KMS-11 (cell line): ENCODE measurements around the gene LRRC47.

Source experiments
- H2AFZ ChIP-seq: fragments of 200-600 bp; sonication (generic); 2 replicates; pipeline ENCODE4 v1.6.1; 2016; ENCODE audit warnings: antibody characterized with exemption, mixed run types, low read depth
- H3K27ac ChIP-seq: fragments of 200-600 bp; sonication (generic); 2 replicates; pipeline ENCODE4 v1.6.1; 2016; ENCODE audit warnings: mild to moderate bottlenecking, mixed run types
- H3K27me3 ChIP-seq: fragments of 200-600 bp; sonication (generic); 2 replicates; pipeline ENCODE4 v1.6.1; 2017; ENCODE audit warnings: mild to moderate bottlenecking, low read depth, mixed run types, moderate library complexity; ENCODE audit not compliant: insufficient read depth
- H3K36me3 ChIP-seq: fragments of 200-600 bp; sonication (generic); 2 replicates; pipeline ENCODE4 v1.6.1; 2017; ENCODE audit warnings: mild to moderate bottlenecking, mixed run types; ENCODE audit not compliant: insufficient read depth
- H3K4me1 ChIP-seq: fragments of 200-600 bp; sonication (generic); 2 replicates; pipeline ENCODE4 v1.6.1; 2016; ENCODE audit warnings: mild to moderate bottlenecking, low read depth, mixed run types; ENCODE audit not compliant: poor library complexity, severe bottlenecking
- H3K4me2 ChIP-seq: fragments of 200-600 bp; sonication (generic); 2 replicates; pipeline ENCODE4 v1.7.0; 2016; ENCODE audit warnings: mild to moderate bottlenecking, mixed run types
- H3K4me3 ChIP-seq: fragments of 200-600 bp; sonication (generic); IDR thresholded peaks from 2 replicates; pipeline ENCODE4 v1.6.1; 2017; ENCODE audit warnings: low read depth, low read length, mixed read lengths; ENCODE audit not compliant: insufficient read depth
- H3K79me2 ChIP-seq: fragments of 200-600 bp; sonication (generic); 2 replicates; pipeline ENCODE4 v1.6.1; 2016; ENCODE audit warnings: low read depth, mixed run types; ENCODE audit not compliant: insufficient read depth
- H3K9ac ChIP-seq: fragments of 200-600 bp; sonication (generic); 2 replicates; pipeline ENCODE4 v1.6.1; 2016; ENCODE audit warnings: mild to moderate bottlenecking, mixed run types
- H4K20me1 ChIP-seq: fragments of 200-600 bp; sonication (generic); 2 replicates; pipeline ENCODE4 v1.6.1; 2016; ENCODE audit warnings: mild to moderate bottlenecking, mixed run types; ENCODE audit not compliant: insufficient read depth
- TF ChIP-seq, protein P1 (sequence below): fragments of 200-600 bp; sonication (generic); conservative IDR thresholded peaks from 2 replicates; pipeline ENCODE4 v1.6.1; 2017; ENCODE audit warnings: low read depth, mild to moderate bottlenecking, antibody characterized with exemption, low read length, moderate library complexity, mixed read lengths

Gene LRRC47

DNA sequence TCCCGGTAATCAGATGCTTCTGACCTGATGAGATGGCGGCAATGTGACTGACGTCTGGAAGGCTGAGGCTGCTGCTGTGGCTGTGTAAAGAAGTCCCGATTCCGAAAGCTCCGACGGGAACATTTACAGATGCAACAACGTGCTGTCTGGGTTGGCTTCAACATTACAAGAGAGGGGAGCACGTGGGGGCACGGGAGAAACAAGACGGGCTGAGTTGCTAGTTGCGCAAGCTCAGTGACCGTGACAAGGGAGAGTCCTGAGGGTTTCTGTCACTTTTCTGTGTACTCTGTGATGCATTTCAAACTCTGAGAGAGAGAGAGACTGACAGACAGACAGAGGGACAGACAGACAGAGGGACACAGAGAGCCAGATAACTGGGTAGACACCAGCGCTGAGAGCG, 25.6 kb upstream of the LRRC47 start:
- Histone ChIP-seq H2AFZ (no peak overlapping the region), H3K27me3 (no peaks in the 10 kb centered on the region), H3K4me3 (no peak overlapping the region), H3K4me1 (no peaks in the 10 kb centered on the region), H3K79me2 (no peaks in the 10 kb centered on the region), H3K36me3 (no peaks in the 10 kb centered on the region), H3K4me2 (no peak overlapping the region), H4K20me1 (no peaks in the 10 kb centered on the region), H3K9ac (no peak overlapping the region), H3K27ac (no peak overlapping the region)
- TF ChIP-seq, protein P1, sequence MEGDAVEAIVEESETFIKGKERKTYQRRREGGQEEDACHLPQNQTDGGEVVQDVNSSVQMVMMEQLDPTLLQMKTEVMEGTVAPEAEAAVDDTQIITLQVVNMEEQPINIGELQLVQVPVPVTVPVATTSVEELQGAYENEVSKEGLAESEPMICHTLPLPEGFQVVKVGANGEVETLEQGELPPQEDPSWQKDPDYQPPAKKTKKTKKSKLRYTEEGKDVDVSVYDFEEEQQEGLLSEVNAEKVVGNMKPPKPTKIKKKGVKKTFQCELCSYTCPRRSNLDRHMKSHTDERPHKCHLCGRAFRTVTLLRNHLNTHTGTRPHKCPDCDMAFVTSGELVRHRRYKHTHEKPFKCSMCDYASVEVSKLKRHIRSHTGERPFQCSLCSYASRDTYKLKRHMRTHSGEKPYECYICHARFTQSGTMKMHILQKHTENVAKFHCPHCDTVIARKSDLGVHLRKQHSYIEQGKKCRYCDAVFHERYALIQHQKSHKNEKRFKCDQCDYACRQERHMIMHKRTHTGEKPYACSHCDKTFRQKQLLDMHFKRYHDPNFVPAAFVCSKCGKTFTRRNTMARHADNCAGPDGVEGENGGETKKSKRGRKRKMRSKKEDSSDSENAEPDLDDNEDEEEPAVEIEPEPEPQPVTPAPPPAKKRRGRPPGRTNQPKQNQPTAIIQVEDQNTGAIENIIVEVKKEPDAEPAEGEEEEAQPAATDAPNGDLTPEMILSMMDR: no peak

DNA sequence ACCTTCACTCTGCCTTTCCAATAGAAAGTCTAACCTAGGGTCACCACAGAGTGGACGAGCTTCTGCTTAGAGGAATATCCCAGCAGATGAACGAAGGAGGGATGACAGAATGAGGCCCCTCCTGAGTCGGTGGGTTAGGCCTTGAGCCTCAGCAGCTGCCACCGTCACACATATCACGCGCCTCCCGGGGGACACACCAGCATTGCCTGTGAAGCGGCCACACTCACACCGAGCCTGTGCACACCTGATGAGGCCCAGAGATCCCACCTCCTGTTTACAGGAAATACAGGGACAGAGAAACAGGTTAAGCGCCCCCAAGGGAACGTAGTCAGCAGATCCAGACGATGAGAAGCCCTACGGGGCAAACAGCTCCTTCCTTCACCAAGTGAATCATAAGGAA, 25.1 kb upstream of the LRRC47 start:
- TF ChIP-seq, protein P1: no peak
- Histone ChIP-seq H2AFZ (no peak overlapping the region), H3K4me3 (no peak overlapping the region), H3K9ac (no peak overlapping the region), H3K4me2 (no peak overlapping the region), H3K36me3 (no peaks in the 10 kb centered on the region), H3K4me1 (no peaks in the 10 kb centered on the region), H3K27ac (no peak overlapping the region), H4K20me1 (no peaks in the 10 kb centered on the region), H3K79me2 (no peaks in the 10 kb centered on the region), H3K27me3 (no peaks in the 10 kb centered on the region)

DNA sequence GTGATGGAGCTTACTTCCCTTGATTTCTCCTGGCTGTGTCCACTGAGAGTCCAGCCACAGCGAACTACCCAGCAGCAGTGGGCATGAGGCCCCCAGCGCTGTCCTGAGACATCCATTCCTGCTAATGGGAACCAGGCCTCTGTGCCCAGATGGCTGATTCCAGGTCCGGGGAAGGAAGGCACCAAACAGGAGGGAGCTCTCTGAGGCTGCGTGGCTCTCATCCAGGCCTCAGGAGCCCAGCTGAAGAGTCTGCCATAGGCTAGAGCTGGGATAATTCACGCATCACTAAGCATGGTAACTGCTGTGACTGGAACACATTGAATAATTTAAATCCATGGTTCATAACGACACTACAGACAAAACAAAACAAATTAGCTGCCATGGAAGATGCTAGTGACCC, 24.7 kb upstream of the LRRC47 start:
- Histone ChIP-seq H3K79me2 (no peaks in the 10 kb centered on the region), H3K4me2 (no peak overlapping the region), H3K27me3 (no peaks in the 10 kb centered on the region), H3K27ac (no peak overlapping the region), H3K4me1 (no peaks in the 10 kb centered on the region), H2AFZ (no peak overlapping the region), H4K20me1 (no peaks in the 10 kb centered on the region), H3K4me3 (no peak overlapping the region), H3K9ac (no peak overlapping the region), H3K36me3 (no peaks in the 10 kb centered on the region)
- TF ChIP-seq, protein P1: no peak

DNA sequence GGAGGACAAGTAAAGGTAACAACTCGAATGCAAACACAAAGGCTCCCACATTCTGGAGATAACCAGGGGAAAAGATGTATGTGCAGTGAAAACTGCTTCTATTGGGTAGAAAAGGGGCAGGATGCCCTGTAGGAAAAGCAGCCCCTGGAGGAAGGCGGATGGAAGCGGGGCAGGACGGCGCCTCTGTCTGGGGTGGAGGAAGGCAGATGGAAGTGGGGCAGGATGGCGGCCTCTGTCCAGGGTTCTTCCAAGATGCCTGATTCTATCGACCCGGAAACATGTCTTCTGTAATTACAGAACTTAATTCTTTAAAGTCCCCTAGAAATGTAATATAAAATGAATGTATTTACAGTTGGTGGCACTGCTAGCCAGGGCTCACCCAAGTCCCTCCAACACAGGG, 24.0 kb upstream of the LRRC47 start:
- Histone ChIP-seq H3K27me3 (no peaks in the 10 kb centered on the region), H3K4me1 (no peaks in the 10 kb centered on the region), H3K4me3 (no peak overlapping the region), H3K4me2 (no peak overlapping the region), H3K9ac (no peak overlapping the region), H3K27ac (no peak overlapping the region), H3K36me3 (no peaks in the 10 kb centered on the region), H3K79me2 (no peaks in the 10 kb centered on the region), H2AFZ (no peak overlapping the region), H4K20me1 (no peaks in the 10 kb centered on the region)
- TF ChIP-seq, protein P1: no peak
